GM19372 (cell line): ENCODE measurements around the gene CAMTA1.

Experiments used
- ATAC-seq: cut with Tn5 transposase; IDR thresholded peaks from one replicate; pipeline ENCODE4 v1.9.1; 2021; ENCODE audit warnings: mild to moderate bottlenecking, low read depth, moderate library complexity; ENCODE audit not compliant: unreplicated experiment

CAMTA1 gene

DNA sequence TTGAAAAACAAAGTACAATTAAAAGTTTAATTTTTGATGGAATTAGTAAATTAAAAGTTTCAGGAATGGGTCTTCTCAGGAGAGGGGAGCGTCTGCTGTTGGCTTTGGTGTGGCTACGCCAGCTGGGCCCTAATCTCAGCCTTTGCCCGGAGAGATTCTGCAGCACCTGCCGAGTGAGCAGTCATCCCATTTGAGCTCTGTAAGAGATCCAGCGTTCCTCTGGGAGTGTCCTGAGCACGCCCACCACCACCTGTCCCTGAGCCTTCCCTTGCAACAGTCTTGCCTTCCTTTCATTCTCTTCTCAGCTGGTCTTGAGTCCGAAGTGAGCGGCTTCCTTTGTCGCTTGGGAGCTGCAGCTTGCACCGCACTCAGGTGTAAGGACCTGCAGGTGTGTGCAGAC, 263.1 kb downstream of the CAMTA1 start:
- no peak for ATAC-seq

DNA sequence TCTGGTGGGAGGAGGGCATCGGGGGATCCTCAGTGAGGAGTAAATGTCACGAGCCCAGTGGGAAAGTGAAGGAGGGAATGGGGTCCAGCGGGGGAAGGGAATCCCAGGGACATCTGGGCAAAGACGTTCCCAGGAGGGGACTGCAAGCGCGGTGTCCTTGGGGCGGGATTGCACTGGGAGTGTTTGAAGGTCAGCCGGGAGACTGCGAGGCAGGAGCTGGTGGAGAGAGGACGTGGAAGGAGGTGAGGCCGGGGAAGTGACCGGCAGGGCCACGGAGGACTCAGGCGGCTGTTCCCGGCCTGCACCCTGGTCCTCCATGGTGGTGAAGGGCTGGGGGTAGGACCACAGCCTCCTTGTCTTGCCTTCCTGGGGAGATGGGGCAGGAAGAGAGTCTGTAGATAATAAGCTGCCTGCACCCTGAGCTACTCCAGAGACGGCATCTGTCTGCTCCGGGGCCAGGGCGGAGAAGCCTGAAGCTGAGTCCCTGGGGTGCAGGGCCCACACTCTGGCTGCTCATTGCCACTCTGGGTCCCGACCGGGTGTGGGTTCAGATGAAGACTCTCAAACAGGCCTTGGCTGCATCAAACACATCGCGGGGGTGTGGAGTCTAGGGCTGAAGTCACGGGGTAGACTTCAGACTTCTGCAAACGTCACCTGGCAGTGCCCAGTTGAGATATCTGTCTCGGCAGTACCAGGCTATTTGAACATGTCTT, 264.8 kb downstream of the CAMTA1 start:
- ATAC-seq, result no peak

- no peak for ATAC-seq
Observed at GRCh38 chr1:7050751-7051665, 265.8 kb downstream of the CAMTA1 start.

DNA sequence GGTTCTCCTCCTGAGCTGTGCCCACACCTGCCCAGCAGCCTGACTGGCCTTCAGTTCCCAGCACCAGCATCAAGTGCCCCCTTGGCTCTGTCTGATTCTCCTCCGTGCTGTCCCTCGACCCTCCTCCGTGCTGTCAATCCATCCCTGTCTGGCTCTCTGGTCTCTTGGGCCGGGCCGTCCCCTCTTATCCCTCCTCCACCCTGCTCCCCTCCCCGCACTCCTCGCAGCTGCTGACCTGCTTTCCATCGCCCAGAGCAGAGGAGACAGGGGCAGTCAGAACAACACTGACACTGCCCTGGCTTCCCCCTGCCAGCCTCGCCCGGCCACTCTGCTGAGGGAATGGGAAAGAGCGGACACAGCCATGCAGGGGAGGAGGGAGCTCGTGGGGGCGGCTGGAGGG, 267.4 kb downstream of the CAMTA1 start:
- no peak for ATAC-seq

GRCh38 chr1:7060745-7061144, 275.5 kb downstream of the CAMTA1 start:
- no peak for ATAC-seq

GRCh38 chr1:7062346-7063061, 277.2 kb downstream of the CAMTA1 start:
- ATAC-seq, result no peak

- ATAC-seq, result no peak
Observed at GRCh38 chr1:7063981-7064380, 278.7 kb downstream of the CAMTA1 start.

DNA sequence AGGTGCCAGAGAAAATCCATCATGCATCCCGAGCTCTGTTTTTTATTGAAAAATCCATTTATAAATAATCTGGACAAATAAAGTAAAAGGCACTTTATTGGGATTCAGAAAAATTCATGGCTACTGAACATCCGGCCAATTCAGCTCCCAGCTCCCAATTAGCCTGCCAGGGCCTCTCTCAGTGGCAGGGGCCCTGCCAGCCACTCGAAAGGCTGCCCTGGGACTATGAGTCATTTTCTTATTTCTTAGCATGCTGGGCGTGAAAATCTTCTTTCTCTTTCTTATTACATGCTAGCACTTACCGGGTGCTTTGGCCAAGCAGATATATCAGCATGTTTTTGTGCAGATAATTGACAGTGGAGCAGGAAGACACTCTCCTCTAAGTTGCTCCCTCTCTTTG, 283.3 kb downstream of the CAMTA1 start:
- no peak for ATAC-seq

DNA sequence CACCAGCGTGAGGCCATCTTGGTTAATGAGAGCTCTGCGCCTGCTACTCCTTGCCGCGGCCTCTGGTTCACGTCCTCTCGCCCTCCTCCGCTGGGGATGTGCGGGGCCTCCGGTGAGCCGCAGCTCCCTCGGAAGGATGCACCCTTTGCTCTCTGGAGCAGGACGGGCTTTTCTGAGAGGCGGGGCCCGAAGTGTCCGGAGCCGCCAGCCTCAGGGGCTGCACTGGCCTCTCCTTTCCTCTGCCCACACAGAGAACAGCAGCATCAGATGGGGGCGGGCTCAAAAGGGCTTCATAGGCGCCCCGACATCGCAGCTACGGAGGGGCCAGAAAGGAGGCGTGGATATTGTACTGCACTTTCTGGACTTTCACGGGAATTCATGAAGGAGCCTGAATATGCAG, 284.7 kb downstream of the CAMTA1 start:
- ATAC-seq, result no peak

DNA sequence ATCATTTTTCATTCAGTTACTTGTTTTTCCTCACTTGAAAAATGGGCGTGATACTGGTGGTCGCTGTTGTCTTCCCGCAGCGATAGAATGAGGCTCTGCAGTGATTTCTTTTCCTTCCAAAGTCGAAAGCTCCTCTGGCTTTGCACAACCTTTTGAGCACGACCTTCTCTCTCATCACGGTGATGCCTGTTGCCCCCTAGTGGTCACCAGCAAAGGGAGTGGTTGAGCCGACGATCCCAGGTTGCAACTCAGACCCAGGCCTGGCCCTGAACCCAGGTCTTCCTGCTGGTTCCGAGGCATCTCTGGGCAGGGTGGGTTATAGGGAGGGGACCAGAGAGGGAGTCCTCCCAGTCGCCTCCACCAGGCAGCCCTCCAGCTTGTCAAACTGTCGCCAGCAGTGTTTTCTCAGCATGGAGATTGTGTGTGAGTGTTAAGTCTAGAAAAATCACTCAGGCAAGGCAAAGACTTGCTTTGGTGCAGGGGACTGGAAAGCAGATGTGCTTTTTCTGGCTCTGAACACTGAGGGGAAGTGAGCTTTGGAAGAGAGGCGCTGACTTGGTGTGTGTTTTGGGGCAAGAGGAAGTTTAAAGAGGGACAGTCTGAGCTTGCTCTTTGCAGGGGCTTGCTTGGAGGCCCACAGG, 285.3 kb downstream of the CAMTA1 start:
- ATAC-seq, result no peak

DNA sequence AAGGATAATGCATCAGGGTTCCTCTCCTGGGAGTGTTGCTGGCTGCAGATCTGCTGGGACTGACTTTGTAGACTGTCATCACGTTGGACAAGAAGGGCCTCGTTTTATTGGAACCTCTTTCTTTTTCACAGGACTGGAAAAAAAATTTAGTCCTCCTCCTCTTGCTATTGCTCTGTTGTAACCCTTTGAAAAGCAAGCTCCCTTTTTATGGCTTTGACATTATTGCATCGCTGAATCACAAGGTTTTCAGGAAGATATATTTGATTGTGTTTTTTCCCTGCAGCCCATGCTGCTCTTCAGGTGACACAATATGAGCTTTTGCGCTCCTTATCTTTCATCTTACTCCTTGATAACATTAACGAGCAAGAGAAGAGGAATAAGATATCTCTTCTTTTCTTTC, 290.9 kb downstream of the CAMTA1 start:
- no peak for ATAC-seq

GRCh38 chr1:7076572-7076971, 291.3 kb downstream of the CAMTA1 start:
- no peak for ATAC-seq

DNA sequence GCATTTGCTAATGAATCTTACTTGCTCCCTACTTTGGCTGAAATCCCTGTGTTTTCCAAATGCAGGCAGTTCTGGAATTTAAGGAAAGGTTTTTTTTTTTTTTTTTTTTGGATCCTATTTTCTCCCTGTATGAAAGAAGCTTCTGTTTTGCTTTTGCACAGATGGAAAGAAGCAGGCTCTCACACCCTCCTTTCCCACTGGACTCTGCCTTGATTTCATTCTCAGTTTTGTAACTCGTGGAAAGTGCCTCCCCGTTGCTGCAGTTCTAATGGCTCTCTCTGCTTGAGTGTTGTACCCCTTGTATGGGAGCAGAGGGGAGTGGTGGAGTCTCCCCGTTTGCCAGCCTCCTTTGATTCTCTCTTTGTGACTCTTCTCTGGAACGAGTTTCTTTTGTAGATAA, 291.9 kb downstream of the CAMTA1 start:
- ATAC-seq, result no peak

GRCh38 chr1:7077970-7078369, 292.7 kb downstream of the CAMTA1 start:
- no peak for ATAC-seq

DNA sequence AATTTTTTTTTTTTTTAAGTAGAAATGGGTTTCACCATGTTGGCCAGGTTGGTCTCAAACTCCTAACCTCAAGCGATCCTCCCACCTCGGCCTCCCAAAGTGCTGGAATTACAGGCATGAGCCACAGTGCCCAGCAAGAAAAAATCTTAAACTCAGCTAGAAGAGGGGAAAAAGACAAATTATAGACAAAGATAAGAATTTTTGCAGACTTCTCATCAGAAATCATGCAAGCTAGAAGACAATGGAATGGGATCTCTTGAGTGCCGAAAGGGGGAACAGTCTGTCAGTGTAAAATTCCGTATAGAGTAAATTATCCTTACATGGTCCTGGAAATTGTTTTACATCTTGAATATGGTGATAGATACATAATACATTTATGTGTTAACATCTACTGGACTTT, 294.4 kb downstream of the CAMTA1 start:
- ATAC-seq, result no peak

GRCh38 chr1:7084232-7084894, 299.1 kb downstream of the CAMTA1 start:
- ATAC-seq, result no peak

GRCh38 chr1:7085521-7085920, 300.3 kb downstream of the CAMTA1 start:
- no peak for ATAC-seq

DNA sequence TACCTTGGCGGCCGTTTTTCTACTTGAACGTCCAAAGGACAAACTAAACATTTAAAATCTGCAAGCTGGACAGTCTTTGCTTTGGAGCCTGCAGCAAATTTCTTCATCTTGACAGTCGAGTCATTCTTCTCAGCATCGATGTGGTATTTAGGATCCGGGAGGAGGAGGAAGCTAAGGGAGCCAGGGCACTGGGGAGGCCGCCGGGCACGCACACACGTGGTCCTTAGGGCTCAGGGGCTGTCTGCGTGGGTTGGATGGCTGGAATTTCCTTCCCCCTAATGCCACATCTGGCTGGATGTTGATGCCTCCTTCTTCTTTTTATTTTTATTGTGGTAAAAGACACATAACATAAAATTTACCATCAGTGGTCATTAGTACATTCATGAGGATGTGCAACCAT, 300.9 kb downstream of the CAMTA1 start:
- no peak for ATAC-seq

GRCh38 chr1:7087888-7088287, 302.6 kb downstream of the CAMTA1 start:
- ATAC-seq, result no peak

GRCh38 chr1:7089497-7089896, 304.2 kb downstream of the CAMTA1 start:
- no peak for ATAC-seq
